Caco-2 (cell line): ENCODE data around the gene ZNF644. TPM values are rescaled to one million over a fixed set of nuclear protein-coding genes. Genes with fewer than 3 reads are reported as not detected.
A peak's percentile ranks its signal among the peaks of the same experiment; 100 is the strongest.

Experiments used
- BruUV-seq: library from RNA; stranded (reverse); fragments of 400-500 nt; replicated peaks from 2 replicates; lab custom pipeline; 2021; lab: Mats Ljungman, UMichigan
- CTCF ChIA-PET: fragments of 300-600 bp; sonication (Branson Sonifier 250); formaldehyde crosslinking; loops from one replicate; lab custom pipeline; 2022; ENCODE audit warnings: antibody characterized with exemption; lab: Charles Lee
- POLR2A ChIA-PET: fragments of 300-600 bp; sonication (Branson Sonifier 250); formaldehyde crosslinking; loops from one replicate; lab custom pipeline; 2022; ENCODE audit warnings: antibody characterized with exemption; lab: Charles Lee
- DNase-seq, 2 experiments: peaks; one replicate each; pipeline versions ENCODE4 v3.0.0 to v3.0.0-alpha.2; 2020 to 2022
- H3K27me3 ChIP-seq: replicated peaks from 2 replicates; pipeline ENCODE4 v1.6.0; 2011; ENCODE audit warnings: low read length; ENCODE audit not compliant: control insufficient read depth, insufficient read depth
- H3K36me3 ChIP-seq: 2 replicates; pipeline ENCODE4 v1.5.1; 2011; ENCODE audit warnings: low read length; ENCODE audit not compliant: control insufficient read depth, insufficient read depth
- H3K4me1 ChIP-seq: fragments of 250-450 bp; sonication (Bioruptor Pico); 2 replicates; pipeline ENCODE4 v1.5.1; 2020; ENCODE audit warnings: mild to moderate bottlenecking
- H3K4me3 ChIP-seq: 2 replicates; pipeline ENCODE4 v1.5.1; 2011; ENCODE audit warnings: low read depth, mild to moderate bottlenecking, control low read depth, low read length
- H3K9me3 ChIP-seq: fragments of 250-450 bp; sonication (Bioruptor Pico); 2 replicates; pipeline ENCODE4 v1.5.1; 2020; ENCODE audit warnings: mild to moderate bottlenecking, moderate library complexity
- H3K27ac Mint-ChIP-seq: one replicate; pipeline ENCODE4 v1.8.0; 2022; ENCODE audit warnings: mixed read lengths; ENCODE audit not compliant: unreplicated experiment
- H3K27me3 Mint-ChIP-seq: one replicate; pipeline ENCODE4 v1.8.0; 2022; ENCODE audit warnings: mixed read lengths; ENCODE audit not compliant: insufficient read depth, unreplicated experiment
- H3K36me3 Mint-ChIP-seq: one replicate; pipeline ENCODE4 v1.8.0; 2022; ENCODE audit warnings: mild to moderate bottlenecking, mixed read lengths; ENCODE audit not compliant: insufficient read depth, unreplicated experiment
- H3K4me1 Mint-ChIP-seq: one replicate; pipeline ENCODE4 v1.8.0; 2022; ENCODE audit warnings: low read depth, mixed read lengths; ENCODE audit not compliant: unreplicated experiment
- H3K4me3 Mint-ChIP-seq: one replicate; pipeline ENCODE4 v1.8.0; 2022; ENCODE audit warnings: mild to moderate bottlenecking, moderate library complexity, mixed read lengths; ENCODE audit not compliant: unreplicated experiment
- H3K9me3 Mint-ChIP-seq: one replicate; pipeline ENCODE4 v1.8.0; 2022; ENCODE audit warnings: mixed read lengths; ENCODE audit not compliant: unreplicated experiment
- intact Hi-C: fragments of 100-400 bp; cut with micrococcal nuclease; formaldehyde crosslinking; loops from one replicate; pipeline ENCODE4 v1.10.0; 2022; ENCODE audit not compliant: unreplicated experiment
- total RNA-seq: library from RNA; stranded (reverse); gene quantifications from 2 replicates; pipeline ENCODE4 v1.2.3, GENCODE V29; 2022
- TF ChIP-seq, protein P1 (sequence below), 2 experiments: fragments of 200-600 bp in 1 of 2; IDR thresholded peaks; 1 replicate in 1 of 2; 2 replicates in 1 of 2; pipeline versions ENCODE4 v1.5.1 to v1.8.0; 2011 to 2022; ENCODE audit warnings: antibody characterized with exemption in 1 of 2, control low read depth in 1 of 2, inconsistent platforms in 1 of 2, low read depth in 1 of 2, low read length in 1 of 2, mild to moderate bottlenecking in 1 of 2, moderate library complexity in 1 of 2; ENCODE audit not compliant: insufficient read depth in 1 of 2, severe bottlenecking in 1 of 2, unreplicated experiment in 1 of 2

Gene ZNF644
- total RNA-seq, 1 experiment from 2014 or later, result 32.5 TPM

DNA sequence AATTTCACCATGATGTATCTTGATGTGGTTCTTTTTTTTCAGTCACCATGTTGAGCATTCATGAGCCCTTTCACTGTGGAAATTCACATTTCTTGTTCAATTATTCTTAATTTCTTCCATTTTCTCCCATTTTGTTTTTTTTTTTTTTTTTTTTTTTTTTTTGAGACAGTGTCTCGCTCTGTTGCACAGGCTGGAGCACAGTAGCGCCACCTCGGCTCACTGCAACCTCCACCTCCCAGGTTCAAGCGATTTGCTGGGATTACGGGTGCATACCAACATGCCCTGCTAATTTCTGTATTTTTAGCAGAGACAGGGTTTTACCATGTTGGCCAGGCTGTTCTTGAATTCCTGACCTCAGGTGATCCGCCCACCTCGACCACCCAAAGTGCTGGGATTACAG, 14.7 kb downstream of the ZNF644 start:
- intact Hi-C loops, result no loop called here
- Histone ChIP-seq H3K4me1 (no peaks in the 10 kb centered on the region), H3K27me3 (no peaks in the 10 kb centered on the region), H3K36me3 (no peaks in the 10 kb centered on the region), H3K4me3 (no peak overlapping the region), H3K9me3 (no peaks in the 10 kb centered on the region)
- TF ChIP-seq, protein P1, sequence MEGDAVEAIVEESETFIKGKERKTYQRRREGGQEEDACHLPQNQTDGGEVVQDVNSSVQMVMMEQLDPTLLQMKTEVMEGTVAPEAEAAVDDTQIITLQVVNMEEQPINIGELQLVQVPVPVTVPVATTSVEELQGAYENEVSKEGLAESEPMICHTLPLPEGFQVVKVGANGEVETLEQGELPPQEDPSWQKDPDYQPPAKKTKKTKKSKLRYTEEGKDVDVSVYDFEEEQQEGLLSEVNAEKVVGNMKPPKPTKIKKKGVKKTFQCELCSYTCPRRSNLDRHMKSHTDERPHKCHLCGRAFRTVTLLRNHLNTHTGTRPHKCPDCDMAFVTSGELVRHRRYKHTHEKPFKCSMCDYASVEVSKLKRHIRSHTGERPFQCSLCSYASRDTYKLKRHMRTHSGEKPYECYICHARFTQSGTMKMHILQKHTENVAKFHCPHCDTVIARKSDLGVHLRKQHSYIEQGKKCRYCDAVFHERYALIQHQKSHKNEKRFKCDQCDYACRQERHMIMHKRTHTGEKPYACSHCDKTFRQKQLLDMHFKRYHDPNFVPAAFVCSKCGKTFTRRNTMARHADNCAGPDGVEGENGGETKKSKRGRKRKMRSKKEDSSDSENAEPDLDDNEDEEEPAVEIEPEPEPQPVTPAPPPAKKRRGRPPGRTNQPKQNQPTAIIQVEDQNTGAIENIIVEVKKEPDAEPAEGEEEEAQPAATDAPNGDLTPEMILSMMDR (IDR thresholded peaks at IDR 0.05; ENCODE audit: insufficient read depth in 1 of 2, low read depth in 1 of 2, low read length in 1 of 2, severe bottlenecking in 1 of 2, unreplicated experiment in 1 of 2), result no peak
- H3K27ac Mint-ChIP-seq, result no peak overlapping the region
- no peak overlapping the region for H3K4me3 Mint-ChIP-seq
- POLR2A ChIA-PET, result no interaction called here
- H3K36me3 Mint-ChIP-seq, result peaks cover 28% of the 10 kb centered on the region
- CTCF ChIA-PET, result no interaction called here
- no peaks in the 10 kb centered on the region for H3K27me3 Mint-ChIP-seq
- no TSS peak for BruUV-seq
- peaks cover 16% of the 10 kb centered on the region for H3K4me1 Mint-ChIP-seq
- DNase-seq, result no peak
- H3K9me3 Mint-ChIP-seq, result peaks cover 11% of the 10 kb centered on the region

DNA sequence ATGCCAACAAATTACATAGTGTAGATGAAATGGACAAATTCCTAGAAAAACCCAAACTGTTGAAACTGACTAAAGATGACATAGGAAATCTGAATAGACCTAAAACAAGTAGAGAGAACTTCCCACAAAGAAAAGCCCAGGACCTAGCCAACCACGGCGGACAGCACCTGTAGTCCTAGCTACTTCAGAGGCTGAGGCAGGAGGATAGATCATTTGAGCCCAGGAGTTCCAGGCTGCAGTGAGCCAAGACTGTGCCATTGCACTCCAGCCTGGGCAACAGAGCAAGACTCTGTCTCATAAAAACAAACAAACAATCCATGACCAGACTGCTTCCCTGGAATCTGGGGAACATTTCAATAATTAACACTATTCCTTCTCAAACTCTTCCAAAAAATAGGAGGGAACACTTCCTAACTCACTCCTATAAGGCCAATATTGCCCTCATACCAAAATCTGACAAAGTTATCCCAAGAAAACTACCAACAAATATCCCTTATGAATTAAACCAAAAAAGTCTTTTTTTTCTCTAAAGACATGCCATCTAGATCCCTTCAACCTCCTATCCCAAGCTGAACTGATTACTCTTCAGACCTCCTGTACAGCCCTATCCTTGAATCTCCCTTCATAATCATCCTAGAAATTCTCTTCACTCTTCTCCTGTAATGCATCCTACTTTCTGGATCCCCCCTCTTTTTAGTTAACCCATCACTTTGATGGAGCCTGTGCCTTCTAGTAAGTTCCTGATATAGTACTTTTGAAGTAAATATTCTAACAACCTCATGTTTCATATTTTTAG, 15.5 kb downstream of the ZNF644 start:
- H3K4me3 ChIP-seq, result no peak overlapping the region
- intact Hi-C loops, result no loop called here
- H3K36me3 ChIP-seq, result no peaks in the 10 kb centered on the region
- DNase-seq, result no peak
- H3K27me3 ChIP-seq, result no peaks in the 10 kb centered on the region
- POLR2A ChIA-PET, result no interaction called here
- no TSS peak for BruUV-seq
- TF ChIP-seq, protein P1 (IDR thresholded peaks at IDR 0.05; ENCODE audit: insufficient read depth in 1 of 2, low read depth in 1 of 2, low read length in 1 of 2, severe bottlenecking in 1 of 2, unreplicated experiment in 1 of 2), result no peak
- H3K27ac Mint-ChIP-seq, result peak overlapping the region; percentile 16
- no peaks in the 10 kb centered on the region for H3K9me3 ChIP-seq
- H3K4me3 Mint-ChIP-seq, result no peak overlapping the region
- H3K36me3 Mint-ChIP-seq, result peaks cover 25% of the 10 kb centered on the region
- peaks cover 13% of the 10 kb centered on the region for H3K4me1 Mint-ChIP-seq
- CTCF ChIA-PET, result no interaction called here
- H3K9me3 Mint-ChIP-seq, result peaks cover 11% of the 10 kb centered on the region
- no peaks in the 10 kb centered on the region for H3K4me1 ChIP-seq
- H3K27me3 Mint-ChIP-seq, result no peaks in the 10 kb centered on the region

DNA sequence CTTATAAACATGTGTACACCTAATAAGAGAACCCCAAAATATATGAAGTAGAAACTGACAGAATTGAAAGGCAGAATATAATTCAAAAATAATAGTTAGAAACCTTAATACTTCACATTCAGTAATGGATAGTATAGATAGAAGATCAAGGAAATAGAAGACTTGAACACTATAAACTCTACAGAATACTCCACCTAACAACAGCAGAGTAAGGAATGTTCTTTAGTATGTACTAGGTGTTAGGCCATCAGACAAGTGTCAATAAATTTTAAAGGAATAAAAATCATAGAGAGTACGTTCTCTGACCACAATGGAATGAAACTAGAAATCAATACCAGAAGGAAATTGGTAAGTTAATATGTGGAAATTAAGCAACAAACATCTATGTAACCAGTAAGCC, 16.6 kb downstream of the ZNF644 start:
- DNase-seq, result no peak
- CTCF ChIA-PET, result no interaction called here
- H3K4me1 ChIP-seq, result no peaks in the 10 kb centered on the region
- no peaks in the 10 kb centered on the region for H3K36me3 ChIP-seq
- Mint-ChIP-seq H3K4me3 (no peak overlapping the region), H3K9me3 (peaks cover 18% of the 10 kb centered on the region), H3K4me1 (peaks cover 13% of the 10 kb centered on the region), H3K36me3 (peaks cover 31% of the 10 kb centered on the region), H3K27me3 (no peaks in the 10 kb centered on the region), H3K27ac (no peak overlapping the region)
- POLR2A ChIA-PET, result no interaction called here
- no peaks in the 10 kb centered on the region for H3K27me3 ChIP-seq
- no peak overlapping the region for H3K4me3 ChIP-seq
- no TSS peak for BruUV-seq
- TF ChIP-seq, protein P1 (IDR thresholded peaks at IDR 0.05; ENCODE audit: insufficient read depth in 1 of 2, low read depth in 1 of 2, low read length in 1 of 2, severe bottlenecking in 1 of 2, unreplicated experiment in 1 of 2), result no peak
- no peaks in the 10 kb centered on the region for H3K9me3 ChIP-seq
- intact Hi-C loops, result no loop called here
